Measurements from ENCODE around the gene PRKG1. TPM values are rescaled to one million over a fixed set of nuclear protein-coding genes. Genes with fewer than 3 reads are reported as not detected.

PRKG1 gene
- total and polyA plus RNA-seq, 2 experiments from 2014 or later = 18.2 to 21.1 TPM

DNA sequence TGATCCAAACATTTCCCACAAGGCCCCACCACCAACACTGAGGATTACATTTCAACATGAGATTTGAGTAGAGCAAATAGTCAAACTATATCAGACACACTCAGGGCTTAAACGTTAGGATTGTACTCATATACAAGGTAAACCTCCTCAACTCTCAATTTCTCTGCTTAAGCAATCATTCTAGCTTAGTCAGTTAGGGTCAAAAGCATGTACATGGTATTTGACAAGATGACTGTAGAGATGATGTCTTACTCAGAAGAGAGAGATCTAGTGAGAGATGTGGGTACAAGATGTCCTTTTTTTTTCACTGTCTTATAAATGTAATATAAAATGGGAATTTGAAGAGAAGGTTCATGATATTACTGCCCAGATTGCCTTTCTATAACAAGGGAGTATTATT is 270.1 kb downstream of the PRKG1 start (continued):
- TF ChIP-seq, protein P1, sequence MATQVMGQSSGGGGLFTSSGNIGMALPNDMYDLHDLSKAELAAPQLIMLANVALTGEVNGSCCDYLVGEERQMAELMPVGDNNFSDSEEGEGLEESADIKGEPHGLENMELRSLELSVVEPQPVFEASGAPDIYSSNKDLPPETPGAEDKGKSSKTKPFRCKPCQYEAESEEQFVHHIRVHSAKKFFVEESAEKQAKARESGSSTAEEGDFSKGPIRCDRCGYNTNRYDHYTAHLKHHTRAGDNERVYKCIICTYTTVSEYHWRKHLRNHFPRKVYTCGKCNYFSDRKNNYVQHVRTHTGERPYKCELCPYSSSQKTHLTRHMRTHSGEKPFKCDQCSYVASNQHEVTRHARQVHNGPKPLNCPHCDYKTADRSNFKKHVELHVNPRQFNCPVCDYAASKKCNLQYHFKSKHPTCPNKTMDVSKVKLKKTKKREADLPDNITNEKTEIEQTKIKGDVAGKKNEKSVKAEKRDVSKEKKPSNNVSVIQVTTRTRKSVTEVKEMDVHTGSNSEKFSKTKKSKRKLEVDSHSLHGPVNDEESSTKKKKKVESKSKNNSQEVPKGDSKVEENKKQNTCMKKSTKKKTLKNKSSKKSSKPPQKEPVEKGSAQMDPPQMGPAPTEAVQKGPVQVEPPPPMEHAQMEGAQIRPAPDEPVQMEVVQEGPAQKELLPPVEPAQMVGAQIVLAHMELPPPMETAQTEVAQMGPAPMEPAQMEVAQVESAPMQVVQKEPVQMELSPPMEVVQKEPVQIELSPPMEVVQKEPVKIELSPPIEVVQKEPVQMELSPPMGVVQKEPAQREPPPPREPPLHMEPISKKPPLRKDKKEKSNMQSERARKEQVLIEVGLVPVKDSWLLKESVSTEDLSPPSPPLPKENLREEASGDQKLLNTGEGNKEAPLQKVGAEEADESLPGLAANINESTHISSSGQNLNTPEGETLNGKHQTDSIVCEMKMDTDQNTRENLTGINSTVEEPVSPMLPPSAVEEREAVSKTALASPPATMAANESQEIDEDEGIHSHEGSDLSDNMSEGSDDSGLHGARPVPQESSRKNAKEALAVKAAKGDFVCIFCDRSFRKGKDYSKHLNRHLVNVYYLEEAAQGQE (IDR thresholded peaks at IDR 0.05; ENCODE audit: unreplicated experiment) = no peak

DNA sequence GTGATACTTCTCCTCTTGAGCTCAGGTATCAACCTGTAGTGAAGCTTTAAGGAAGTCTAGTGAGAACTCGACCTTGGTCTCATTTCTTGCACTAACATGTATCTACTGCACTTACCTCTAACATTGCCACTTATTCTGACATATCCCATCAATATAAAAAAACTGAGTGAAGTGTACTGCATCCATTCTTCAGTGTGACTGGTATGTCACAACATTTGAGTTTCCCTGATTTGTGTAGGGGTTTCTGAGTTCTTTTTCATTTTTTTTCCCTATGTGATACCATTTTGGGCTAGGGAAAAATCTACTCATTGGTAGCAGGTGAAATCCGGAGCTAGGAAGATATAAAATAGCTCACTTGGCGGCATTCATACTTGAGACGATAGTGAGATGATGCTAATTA is 274.3 kb downstream of the PRKG1 start:
- H3K4me2 ChIP-seq = no peak overlapping the region
- Mint-ChIP-seq H3K36me3 (ENCODE audit: low read depth) (peaks cover 12% of the 10 kb centered on the region; the same call in 2 of the 3 replicates), H3K27ac (no peak overlapping the region), H3K27me3 (ENCODE audit: insufficient read depth, low read depth, poor library complexity) (no peaks in the 10 kb centered on the region), H3K9me3 (peaks cover 10% of the 10 kb centered on the region; the same call in 1 of the 3 replicates), H3K4me3 (no peak overlapping the region), H3K4me1 (no peaks in the 10 kb centered on the region)
- no peak overlapping the region for H3K27ac ChIP-seq (ENCODE audit: low read depth)
- H3K36me3 ChIP-seq (ENCODE audit: insufficient read depth) = no peaks in the 10 kb centered on the region
- H3K4me3 ChIP-seq = no peak overlapping the region
- no peaks in the 10 kb centered on the region for H3K4me1 ChIP-seq (ENCODE audit: insufficient read depth)
- H4K20me1 ChIP-seq (replicated peaks; ENCODE audit: insufficient read depth) = no peaks in the 10 kb centered on the region
- DNase-seq (ENCODE audit: low spot score) (no peak), ATAC-seq (no peak)
- no peak overlapping the region for H2AFZ ChIP-seq
- H3K79me2 ChIP-seq (replicated peaks; ENCODE audit: insufficient read depth) = no peaks in the 10 kb centered on the region
- no peaks in the 10 kb centered on the region for H3K27me3 ChIP-seq (ENCODE audit: insufficient read depth)
- 0 out of 2 replicates have a peak, but pooled peaks cover 2% of the 10 kb centered on the region for H3K9me2 ChIP-seq (ENCODE audit: insufficient read depth)
- H3F3A ChIP-seq (replicated peaks; ENCODE audit: low read depth) = no peaks in the 10 kb centered on the region
- TF ChIP-seq STAT1 (IDR thresholded peaks at IDR 0.05; ENCODE audit: unreplicated experiment) (no peak), CREB1 (CRISPR knock-in tag; IDR thresholded peaks at IDR 0.05; ENCODE audit: low read depth) (no peak), POLR2AphosphoS5 (IDR thresholded peaks at IDR 0.05; ENCODE audit: low read depth) (no peak), ZNF331 (CRISPR knock-in tag; IDR thresholded peaks at IDR 0.05; ENCODE audit: low read depth) (no peak), EZH2phosphoT487 (IDR thresholded peaks at IDR 0.05; ENCODE audit: unreplicated experiment) (no peak), ZNF114 (CRISPR knock-in tag; IDR thresholded peaks at IDR 0.05) (no peak)
- TF ChIP-seq, protein P1 (IDR thresholded peaks at IDR 0.05; ENCODE audit: unreplicated experiment) = no peak
- TF ChIP-seq, protein P2, sequence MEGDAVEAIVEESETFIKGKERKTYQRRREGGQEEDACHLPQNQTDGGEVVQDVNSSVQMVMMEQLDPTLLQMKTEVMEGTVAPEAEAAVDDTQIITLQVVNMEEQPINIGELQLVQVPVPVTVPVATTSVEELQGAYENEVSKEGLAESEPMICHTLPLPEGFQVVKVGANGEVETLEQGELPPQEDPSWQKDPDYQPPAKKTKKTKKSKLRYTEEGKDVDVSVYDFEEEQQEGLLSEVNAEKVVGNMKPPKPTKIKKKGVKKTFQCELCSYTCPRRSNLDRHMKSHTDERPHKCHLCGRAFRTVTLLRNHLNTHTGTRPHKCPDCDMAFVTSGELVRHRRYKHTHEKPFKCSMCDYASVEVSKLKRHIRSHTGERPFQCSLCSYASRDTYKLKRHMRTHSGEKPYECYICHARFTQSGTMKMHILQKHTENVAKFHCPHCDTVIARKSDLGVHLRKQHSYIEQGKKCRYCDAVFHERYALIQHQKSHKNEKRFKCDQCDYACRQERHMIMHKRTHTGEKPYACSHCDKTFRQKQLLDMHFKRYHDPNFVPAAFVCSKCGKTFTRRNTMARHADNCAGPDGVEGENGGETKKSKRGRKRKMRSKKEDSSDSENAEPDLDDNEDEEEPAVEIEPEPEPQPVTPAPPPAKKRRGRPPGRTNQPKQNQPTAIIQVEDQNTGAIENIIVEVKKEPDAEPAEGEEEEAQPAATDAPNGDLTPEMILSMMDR (conservative IDR thresholded peaks at IDR 0.05; ENCODE audit: low read depth in 2 of 2) = no peak
- TF ChIP-seq, protein P3, sequence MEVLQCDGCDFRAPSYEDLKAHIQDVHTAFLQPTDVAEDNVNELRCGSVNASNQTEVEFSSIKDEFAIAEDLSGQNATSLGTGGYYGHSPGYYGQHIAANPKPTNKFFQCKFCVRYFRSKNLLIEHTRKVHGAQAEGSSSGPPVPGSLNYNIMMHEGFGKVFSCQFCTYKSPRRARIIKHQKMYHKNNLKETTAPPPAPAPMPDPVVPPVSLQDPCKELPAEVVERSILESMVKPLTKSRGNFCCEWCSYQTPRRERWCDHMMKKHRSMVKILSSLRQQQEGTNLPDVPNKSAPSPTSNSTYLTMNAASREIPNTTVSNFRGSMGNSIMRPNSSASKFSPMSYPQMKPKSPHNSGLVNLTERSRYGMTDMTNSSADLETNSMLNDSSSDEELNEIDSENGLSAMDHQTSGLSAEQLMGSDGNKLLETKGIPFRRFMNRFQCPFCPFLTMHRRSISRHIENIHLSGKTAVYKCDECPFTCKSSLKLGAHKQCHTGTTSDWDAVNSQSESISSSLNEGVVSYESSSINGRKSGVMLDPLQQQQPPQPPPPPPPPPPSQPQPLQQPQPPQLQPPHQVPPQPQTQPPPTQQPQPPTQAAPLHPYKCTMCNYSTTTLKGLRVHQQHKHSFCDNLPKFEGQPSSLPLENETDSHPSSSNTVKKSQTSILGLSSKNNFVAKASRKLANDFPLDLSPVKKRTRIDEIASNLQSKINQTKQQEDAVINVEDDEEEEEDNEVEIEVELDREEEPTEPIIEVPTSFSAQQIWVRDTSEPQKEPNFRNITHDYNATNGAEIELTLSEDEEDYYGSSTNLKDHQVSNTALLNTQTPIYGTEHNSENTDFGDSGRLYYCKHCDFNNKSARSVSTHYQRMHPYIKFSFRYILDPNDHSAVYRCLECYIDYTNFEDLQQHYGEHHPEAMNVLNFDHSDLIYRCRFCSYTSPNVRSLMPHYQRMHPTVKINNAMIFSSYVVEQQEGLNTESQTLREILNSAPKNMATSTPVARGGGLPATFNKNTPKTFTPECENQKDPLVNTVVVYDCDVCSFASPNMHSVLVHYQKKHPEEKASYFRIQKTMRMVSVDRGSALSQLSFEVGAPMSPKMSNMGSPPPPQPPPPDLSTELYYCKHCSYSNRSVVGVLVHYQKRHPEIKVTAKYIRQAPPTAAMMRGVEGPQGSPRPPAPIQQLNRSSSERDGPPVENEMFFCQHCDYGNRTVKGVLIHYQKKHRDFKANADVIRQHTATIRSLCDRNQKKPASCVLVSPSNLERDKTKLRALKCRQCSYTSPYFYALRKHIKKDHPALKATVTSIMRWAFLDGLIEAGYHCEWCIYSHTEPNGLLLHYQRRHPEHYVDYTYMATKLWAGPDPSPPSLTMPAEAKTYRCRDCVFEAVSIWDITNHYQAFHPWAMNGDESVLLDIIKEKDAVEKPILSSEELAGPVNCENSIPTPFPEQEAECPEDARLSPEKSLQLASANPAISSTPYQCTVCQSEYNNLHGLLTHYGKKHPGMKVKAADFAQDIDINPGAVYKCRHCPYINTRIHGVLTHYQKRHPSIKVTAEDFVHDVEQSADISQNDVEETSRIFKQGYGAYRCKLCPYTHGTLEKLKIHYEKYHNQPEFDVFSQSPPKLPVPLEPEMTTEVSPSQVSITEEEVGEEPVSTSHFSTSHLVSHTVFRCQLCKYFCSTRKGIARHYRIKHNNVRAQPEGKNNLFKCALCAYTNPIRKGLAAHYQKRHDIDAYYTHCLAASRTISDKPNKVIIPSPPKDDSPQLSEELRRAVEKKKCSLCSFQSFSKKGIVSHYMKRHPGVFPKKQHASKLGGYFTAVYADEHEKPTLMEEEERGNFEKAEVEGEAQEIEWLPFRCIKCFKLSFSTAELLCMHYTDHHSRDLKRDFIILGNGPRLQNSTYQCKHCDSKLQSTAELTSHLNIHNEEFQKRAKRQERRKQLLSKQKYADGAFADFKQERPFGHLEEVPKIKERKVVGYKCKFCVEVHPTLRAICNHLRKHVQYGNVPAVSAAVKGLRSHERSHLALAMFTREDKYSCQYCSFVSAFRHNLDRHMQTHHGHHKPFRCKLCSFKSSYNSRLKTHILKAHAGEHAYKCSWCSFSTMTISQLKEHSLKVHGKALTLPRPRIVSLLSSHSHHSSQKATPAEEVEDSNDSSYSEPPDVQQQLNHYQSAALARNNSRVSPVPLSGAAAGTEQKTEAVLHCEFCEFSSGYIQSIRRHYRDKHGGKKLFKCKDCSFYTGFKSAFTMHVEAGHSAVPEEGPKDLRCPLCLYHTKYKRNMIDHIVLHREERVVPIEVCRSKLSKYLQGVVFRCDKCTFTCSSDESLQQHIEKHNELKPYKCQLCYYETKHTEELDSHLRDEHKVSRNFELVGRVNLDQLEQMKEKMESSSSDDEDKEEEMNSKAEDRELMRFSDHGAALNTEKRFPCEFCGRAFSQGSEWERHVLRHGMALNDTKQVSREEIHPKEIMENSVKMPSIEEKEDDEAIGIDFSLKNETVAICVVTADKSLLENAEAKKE (CRISPR knock-in tag; IDR thresholded peaks at IDR 0.05) = no peak

Data from GM23338 (cell line).